ENCODE data around the gene USP3.

Gene USP3

GRCh38 chr15:63606308-63606707 lies 101.9 kb downstream of the USP3 start:
- DNase-seq: no peak
- Histone ChIP-seq H4K20me1 (ENCODE audit: insufficient read depth, low read length) (no peaks in the 10 kb centered on the region), H3K9me3 (replicated peaks; ENCODE audit: insufficient read depth, low read length) (no peaks in the 10 kb centered on the region), H3K79me2 (ENCODE audit: low read length) (no peaks in the 10 kb centered on the region), H3K27ac (ENCODE audit: low read length) (no peak overlapping the region; the same call in 1 of the 2 replicates), H3K4me2 (ENCODE audit: low read depth, low read length) (no peak overlapping the region), H3K4me1 (ENCODE audit: low read length) (peaks cover 15% of the 10 kb centered on the region), H3F3A (ENCODE audit: insufficient read depth, low read length) (peaks cover 16% of the 10 kb centered on the region), H2AFZ (ENCODE audit: low read length) (no peak overlapping the region), H3K4me3 (ENCODE audit: low read length) (no peak overlapping the region), H3K9me2 (replicated peaks; ENCODE audit: insufficient read depth, low read length) (no peaks in the 10 kb centered on the region), H3K27me3 (replicated peaks; ENCODE audit: insufficient read depth, low read length) (no peaks in the 10 kb centered on the region), H3K9ac (ENCODE audit: low read length) (no peak overlapping the region), H3K36me3 (replicated peaks; ENCODE audit: insufficient read depth, low read length) (no peaks in the 10 kb centered on the region)
- TF ChIP-seq EZH2phosphoT487 (IDR thresholded peaks at IDR 0.05; ENCODE audit: low read length) (no peak), EZH2 (optimal IDR thresholded peaks at IDR 0.05; ENCODE audit: low read depth, low read length) (no peak)
- TF ChIP-seq, protein P1, sequence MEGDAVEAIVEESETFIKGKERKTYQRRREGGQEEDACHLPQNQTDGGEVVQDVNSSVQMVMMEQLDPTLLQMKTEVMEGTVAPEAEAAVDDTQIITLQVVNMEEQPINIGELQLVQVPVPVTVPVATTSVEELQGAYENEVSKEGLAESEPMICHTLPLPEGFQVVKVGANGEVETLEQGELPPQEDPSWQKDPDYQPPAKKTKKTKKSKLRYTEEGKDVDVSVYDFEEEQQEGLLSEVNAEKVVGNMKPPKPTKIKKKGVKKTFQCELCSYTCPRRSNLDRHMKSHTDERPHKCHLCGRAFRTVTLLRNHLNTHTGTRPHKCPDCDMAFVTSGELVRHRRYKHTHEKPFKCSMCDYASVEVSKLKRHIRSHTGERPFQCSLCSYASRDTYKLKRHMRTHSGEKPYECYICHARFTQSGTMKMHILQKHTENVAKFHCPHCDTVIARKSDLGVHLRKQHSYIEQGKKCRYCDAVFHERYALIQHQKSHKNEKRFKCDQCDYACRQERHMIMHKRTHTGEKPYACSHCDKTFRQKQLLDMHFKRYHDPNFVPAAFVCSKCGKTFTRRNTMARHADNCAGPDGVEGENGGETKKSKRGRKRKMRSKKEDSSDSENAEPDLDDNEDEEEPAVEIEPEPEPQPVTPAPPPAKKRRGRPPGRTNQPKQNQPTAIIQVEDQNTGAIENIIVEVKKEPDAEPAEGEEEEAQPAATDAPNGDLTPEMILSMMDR (IDR thresholded peaks at IDR 0.05; ENCODE audit: low read length): no peak

- Histone ChIP-seq H3K79me2 (ENCODE audit: low read length) (no peaks in the 10 kb centered on the region), H3K4me2 (ENCODE audit: low read depth, low read length) (no peak overlapping the region), H3K27me3 (replicated peaks; ENCODE audit: insufficient read depth, low read length) (no peaks in the 10 kb centered on the region), H3K9me3 (replicated peaks; ENCODE audit: insufficient read depth, low read length) (no peaks in the 10 kb centered on the region), H3K27ac (ENCODE audit: low read length) (no peak overlapping the region), H3K36me3 (replicated peaks; ENCODE audit: insufficient read depth, low read length) (no peaks in the 10 kb centered on the region), H2AFZ (ENCODE audit: low read length) (no peak overlapping the region), H3K4me1 (ENCODE audit: low read length) (peaks cover 9% of the 10 kb centered on the region), H3K9me2 (replicated peaks; ENCODE audit: insufficient read depth, low read length) (no peaks in the 10 kb centered on the region), H3F3A (ENCODE audit: insufficient read depth, low read length) (peaks cover 8% of the 10 kb centered on the region; the same call in 1 of the 2 replicates), H3K4me3 (ENCODE audit: low read length) (no peak overlapping the region), H3K9ac (ENCODE audit: low read length) (no peak overlapping the region), H4K20me1 (ENCODE audit: insufficient read depth, low read length) (no peaks in the 10 kb centered on the region)
- DNase-seq: no peak
- TF ChIP-seq, protein P1 (IDR thresholded peaks at IDR 0.05; ENCODE audit: low read length): no peak
- TF ChIP-seq EZH2phosphoT487 (IDR thresholded peaks at IDR 0.05; ENCODE audit: low read length) (no peak), EZH2 (optimal IDR thresholded peaks at IDR 0.05; ENCODE audit: low read depth, low read length) (no peak)
These were observed 104.6 kb downstream of the USP3 start for GRCh38 chr15:63608989-63609388.

DNA sequence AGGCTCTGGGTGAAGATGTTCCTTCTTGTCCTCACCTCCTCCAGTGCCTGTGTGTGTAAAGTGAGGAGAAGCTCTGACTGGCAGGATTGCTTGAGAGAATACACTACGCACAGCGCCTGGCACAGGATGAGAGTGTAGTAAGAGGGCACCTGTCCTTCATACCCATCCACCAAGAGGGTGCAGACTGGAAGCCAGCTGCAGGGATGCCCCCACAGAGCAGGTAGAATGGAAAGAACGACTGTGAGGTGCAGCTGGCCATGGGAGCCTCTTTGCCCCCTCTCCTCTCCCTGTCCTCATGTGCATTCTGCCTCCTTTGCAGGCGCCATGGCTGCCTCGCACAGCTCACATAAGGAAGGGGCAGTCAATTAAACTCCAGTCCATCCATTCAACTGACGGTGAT lies 105.1 kb downstream of the USP3 start:
- Histone ChIP-seq H3K27ac (ENCODE audit: low read length) (no peak overlapping the region), H2AFZ (ENCODE audit: low read length) (no peak overlapping the region), H3K27me3 (replicated peaks; ENCODE audit: insufficient read depth, low read length) (no peaks in the 10 kb centered on the region), H3K9me2 (replicated peaks; ENCODE audit: insufficient read depth, low read length) (no peaks in the 10 kb centered on the region), H3K79me2 (ENCODE audit: low read length) (no peaks in the 10 kb centered on the region), H3K9ac (ENCODE audit: low read length) (no peak overlapping the region), H3K9me3 (replicated peaks; ENCODE audit: insufficient read depth, low read length) (no peaks in the 10 kb centered on the region), H3K36me3 (replicated peaks; ENCODE audit: insufficient read depth, low read length) (no peaks in the 10 kb centered on the region), H4K20me1 (ENCODE audit: insufficient read depth, low read length) (no peaks in the 10 kb centered on the region), H3K4me2 (ENCODE audit: low read depth, low read length) (no peak overlapping the region), H3F3A (ENCODE audit: insufficient read depth, low read length) (peaks cover 8% of the 10 kb centered on the region; the same call in 1 of the 2 replicates), H3K4me3 (ENCODE audit: low read length) (no peak overlapping the region), H3K4me1 (ENCODE audit: low read length) (peaks cover 9% of the 10 kb centered on the region)
- DNase-seq: no peak
- TF ChIP-seq, protein P1 (IDR thresholded peaks at IDR 0.05; ENCODE audit: low read length): no peak
- TF ChIP-seq EZH2phosphoT487 (IDR thresholded peaks at IDR 0.05; ENCODE audit: low read length) (no peak), EZH2 (optimal IDR thresholded peaks at IDR 0.05; ENCODE audit: low read depth, low read length) (no peak)

Data from MM.1S (cell line).